ENCODE results near the gene CAVIN1. TPM values are rescaled to one million over a fixed set of nuclear protein-coding genes. Genes with fewer than 3 reads are reported as not detected.
"Not testable (repeated sequence)": the region's sequence is repeated elsewhere in the genome, so short reads cannot be mapped to it uniquely, and the experiment has no call there.

The CAVIN1 gene
- total RNA-seq, 2 donors from 2014 or later: 0.51 to 3.1 TPM

GRCh38 chr17:42453439-42453838 lies 30.4 kb upstream of the CAVIN1 start:
- DNase-seq: no peak
- H3K27ac Mint-ChIP-seq: no peak overlapping the region
- TF ChIP-seq, protein P1, sequence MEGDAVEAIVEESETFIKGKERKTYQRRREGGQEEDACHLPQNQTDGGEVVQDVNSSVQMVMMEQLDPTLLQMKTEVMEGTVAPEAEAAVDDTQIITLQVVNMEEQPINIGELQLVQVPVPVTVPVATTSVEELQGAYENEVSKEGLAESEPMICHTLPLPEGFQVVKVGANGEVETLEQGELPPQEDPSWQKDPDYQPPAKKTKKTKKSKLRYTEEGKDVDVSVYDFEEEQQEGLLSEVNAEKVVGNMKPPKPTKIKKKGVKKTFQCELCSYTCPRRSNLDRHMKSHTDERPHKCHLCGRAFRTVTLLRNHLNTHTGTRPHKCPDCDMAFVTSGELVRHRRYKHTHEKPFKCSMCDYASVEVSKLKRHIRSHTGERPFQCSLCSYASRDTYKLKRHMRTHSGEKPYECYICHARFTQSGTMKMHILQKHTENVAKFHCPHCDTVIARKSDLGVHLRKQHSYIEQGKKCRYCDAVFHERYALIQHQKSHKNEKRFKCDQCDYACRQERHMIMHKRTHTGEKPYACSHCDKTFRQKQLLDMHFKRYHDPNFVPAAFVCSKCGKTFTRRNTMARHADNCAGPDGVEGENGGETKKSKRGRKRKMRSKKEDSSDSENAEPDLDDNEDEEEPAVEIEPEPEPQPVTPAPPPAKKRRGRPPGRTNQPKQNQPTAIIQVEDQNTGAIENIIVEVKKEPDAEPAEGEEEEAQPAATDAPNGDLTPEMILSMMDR (conservative IDR thresholded peaks at IDR 0.05): no peak
- H3K4me3 ChIP-seq (ENCODE audit: low read length): no peak overlapping the region
- peaks cover 2% of the 10 kb centered on the region for H3K27me3 Mint-ChIP-seq (ENCODE audit: insufficient read depth)
- H3K9me3 Mint-ChIP-seq: peaks cover 6% of the 10 kb centered on the region
- no peaks in the 10 kb centered on the region for H3K4me1 ChIP-seq (ENCODE audit: control insufficient read depth, insufficient read depth, low read length)
- no peak overlapping the region for H3K9ac ChIP-seq (ENCODE audit: extremely low read depth, low read length, poor library complexity, severe bottlenecking)
- WGBS, 2 experiments (ENCODE audit: insufficient coverage in 1 of 2, insufficient read length in 1 of 2): 88 to 100% methylated on average over 2 of the region's 2 CpGs
- H3K4me1 Mint-ChIP-seq: no peaks in the 10 kb centered on the region
- no peak overlapping the region for H3K4me3 Mint-ChIP-seq
- no peak overlapping the region for H3K27ac ChIP-seq (ENCODE audit: low read depth, low read length)
- H3K36me3 Mint-ChIP-seq (ENCODE audit: low read depth): no peaks in the 10 kb centered on the region
- no peaks in the 10 kb centered on the region for H3K27me3 ChIP-seq (ENCODE audit: control insufficient read depth, insufficient read depth, low read length, poor library complexity, severe bottlenecking)
- no peaks in the 10 kb centered on the region for H3K9me3 ChIP-seq (ENCODE audit: control insufficient read depth, low read length)
- H3K36me3 ChIP-seq (ENCODE audit: control insufficient read depth, insufficient read depth, low read length): no peaks in the 10 kb centered on the region

GRCh38 chr17:42451270-42451669 lies 28.2 kb upstream of the CAVIN1 start:
- H3K4me3 Mint-ChIP-seq; H3K36me3 ChIP-seq (ENCODE audit: control insufficient read depth, insufficient read depth, low read length); H3K36me3 Mint-ChIP-seq (ENCODE audit: low read depth); DNase-seq; H3K9me3 ChIP-seq (ENCODE audit: control insufficient read depth, low read length); H3K4me1 Mint-ChIP-seq; H3K27ac ChIP-seq (ENCODE audit: low read depth, low read length); H3K9ac ChIP-seq (ENCODE audit: extremely low read depth, low read length, poor library complexity, severe bottlenecking); H3K4me1 ChIP-seq (ENCODE audit: control insufficient read depth, insufficient read depth, low read length); H3K27me3 Mint-ChIP-seq (ENCODE audit: insufficient read depth); H3K4me3 ChIP-seq (ENCODE audit: low read length); H3K27me3 ChIP-seq (ENCODE audit: control insufficient read depth, insufficient read depth, low read length, poor library complexity, severe bottlenecking); H3K27ac Mint-ChIP-seq: not testable (repeated sequence)
- WGBS, 2 experiments (ENCODE audit: insufficient coverage in 1 of 2, insufficient read length in 1 of 2): 80 to 94% methylated on average over 2 to 5 of the region's 5 CpGs
- peaks cover 24% of the 10 kb centered on the region for H3K9me3 Mint-ChIP-seq

- H3K4me1 Mint-ChIP-seq: not testable (repeated sequence)
These were observed 26.8 kb upstream of the CAVIN1 start for GRCh38 chr17:42449838-42450237.

GRCh38 chr17:42449176-42449575 lies 26.1 kb upstream of the CAVIN1 start:
- not testable (repeated sequence) for H3K27ac ChIP-seq (ENCODE audit: low read depth, low read length); H3K27ac Mint-ChIP-seq; H3K27me3 Mint-ChIP-seq (ENCODE audit: insufficient read depth); H3K27me3 ChIP-seq (ENCODE audit: control insufficient read depth, insufficient read depth, low read length, poor library complexity, severe bottlenecking); H3K36me3 Mint-ChIP-seq (ENCODE audit: low read depth); H3K4me3 Mint-ChIP-seq; DNase-seq; H3K4me3 ChIP-seq (ENCODE audit: low read length); H3K9ac ChIP-seq (ENCODE audit: extremely low read depth, low read length, poor library complexity, severe bottlenecking); H3K4me1 Mint-ChIP-seq; H3K4me1 ChIP-seq (ENCODE audit: control insufficient read depth, insufficient read depth, low read length); H3K9me3 ChIP-seq (ENCODE audit: control insufficient read depth, low read length); H3K36me3 ChIP-seq (ENCODE audit: control insufficient read depth, insufficient read depth, low read length)
- peaks cover 26% of the 10 kb centered on the region for H3K9me3 Mint-ChIP-seq
- 97% methylated on average over 25 of the region's 27 CpGs; no CpG with 5 or more reads in 1 of the 2 experiments for WGBS, 2 experiments (ENCODE audit: insufficient coverage in 1 of 2, insufficient read length in 1 of 2)

More at GRCh38 chr17:42449838-42450237, 26.8 kb upstream of the CAVIN1 start:
- H3K27ac ChIP-seq (ENCODE audit: low read depth, low read length); H3K36me3 ChIP-seq (ENCODE audit: control insufficient read depth, insufficient read depth, low read length); DNase-seq; H3K36me3 Mint-ChIP-seq (ENCODE audit: low read depth); H3K4me3 ChIP-seq (ENCODE audit: low read length); H3K9ac ChIP-seq (ENCODE audit: extremely low read depth, low read length, poor library complexity, severe bottlenecking); H3K4me1 ChIP-seq (ENCODE audit: control insufficient read depth, insufficient read depth, low read length); H3K27me3 Mint-ChIP-seq (ENCODE audit: insufficient read depth); H3K9me3 ChIP-seq (ENCODE audit: control insufficient read depth, low read length); H3K4me3 Mint-ChIP-seq; H3K27me3 ChIP-seq (ENCODE audit: control insufficient read depth, insufficient read depth, low read length, poor library complexity, severe bottlenecking); H3K27ac Mint-ChIP-seq: not testable (repeated sequence)
- WGBS, 2 experiments (ENCODE audit: insufficient coverage in 1 of 2, insufficient read length in 1 of 2): no CpG with 5 or more reads among the region's 2 CpGs
- H3K9me3 Mint-ChIP-seq: peaks cover 26% of the 10 kb centered on the region

Measured in endodermal cell (in vitro differentiated cells).